GM19395 (cell line): ENCODE data around the gene FAM20B.
"Not testable (repeated sequence)": the region's sequence is repeated elsewhere in the genome, so short reads cannot be mapped to it uniquely, and the experiment has no call there.

Experiments used
- ATAC-seq: cut with Tn5 transposase; IDR thresholded peaks from one replicate; pipeline ENCODE4 v1.9.1; 2021; ENCODE audit warnings: mild to moderate bottlenecking, moderate library complexity; ENCODE audit not compliant: unreplicated experiment

FAM20B gene, protein sequence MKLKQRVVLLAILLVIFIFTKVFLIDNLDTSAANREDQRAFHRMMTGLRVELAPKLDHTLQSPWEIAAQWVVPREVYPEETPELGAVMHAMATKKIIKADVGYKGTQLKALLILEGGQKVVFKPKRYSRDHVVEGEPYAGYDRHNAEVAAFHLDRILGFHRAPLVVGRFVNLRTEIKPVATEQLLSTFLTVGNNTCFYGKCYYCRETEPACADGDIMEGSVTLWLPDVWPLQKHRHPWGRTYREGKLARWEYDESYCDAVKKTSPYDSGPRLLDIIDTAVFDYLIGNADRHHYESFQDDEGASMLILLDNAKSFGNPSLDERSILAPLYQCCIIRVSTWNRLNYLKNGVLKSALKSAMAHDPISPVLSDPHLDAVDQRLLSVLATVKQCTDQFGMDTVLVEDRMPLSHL

GRCh38 chr1:179025125-179025974 lies at the start of gene FAM20B:
Gene FAM20B (plus strand): TSS chr1:179025894. CDS start chr1:179043848, 17,954 bp downstream.
- peak; percentile 81 for ATAC-seq

DNA sequence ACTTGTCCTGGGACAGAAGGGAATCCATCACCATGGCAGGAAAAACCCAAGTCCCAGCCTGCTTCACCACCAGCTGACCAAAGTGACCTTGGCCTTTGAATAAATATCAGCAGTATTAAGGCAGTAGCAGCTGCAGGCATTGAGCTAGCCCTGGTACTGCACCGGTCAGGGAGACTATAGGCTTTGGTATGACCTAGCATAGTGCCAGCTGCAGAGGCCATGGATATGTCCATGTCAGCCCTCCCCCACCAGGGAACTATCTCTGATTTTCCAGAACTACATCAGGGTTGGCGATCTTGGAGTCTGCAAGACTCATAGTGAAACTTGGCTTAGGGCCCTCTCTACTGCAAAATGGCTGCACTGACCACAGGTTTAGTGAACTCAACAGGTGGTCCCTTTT lies 49.2 kb upstream of the FAM20B start:
- no peak for ATAC-seq

GRCh38 chr1:178986204-178986603 lies 39.5 kb upstream of the FAM20B start:
- ATAC-seq = no peak

DNA sequence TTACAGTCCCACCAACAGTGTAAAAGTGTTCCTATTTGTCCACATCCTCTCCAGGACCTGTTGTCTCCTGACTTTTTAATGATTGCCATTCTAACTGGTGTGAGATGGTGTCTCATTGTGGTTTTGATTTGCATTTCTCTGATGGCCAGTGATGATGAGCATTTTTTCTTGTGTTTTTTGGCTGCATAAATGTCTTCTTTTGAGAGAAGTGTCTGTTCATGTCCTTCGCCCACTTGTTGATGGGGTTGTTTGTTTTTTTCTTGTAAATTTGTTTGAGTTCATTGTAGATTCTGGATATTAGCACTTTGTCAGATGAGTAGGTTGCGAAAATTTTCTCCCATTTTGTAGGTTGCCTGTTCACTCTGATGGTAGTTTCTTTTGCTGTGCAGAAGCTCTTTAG lies 37.5 kb upstream of the FAM20B start:
- ATAC-seq = not testable (repeated sequence)

DNA sequence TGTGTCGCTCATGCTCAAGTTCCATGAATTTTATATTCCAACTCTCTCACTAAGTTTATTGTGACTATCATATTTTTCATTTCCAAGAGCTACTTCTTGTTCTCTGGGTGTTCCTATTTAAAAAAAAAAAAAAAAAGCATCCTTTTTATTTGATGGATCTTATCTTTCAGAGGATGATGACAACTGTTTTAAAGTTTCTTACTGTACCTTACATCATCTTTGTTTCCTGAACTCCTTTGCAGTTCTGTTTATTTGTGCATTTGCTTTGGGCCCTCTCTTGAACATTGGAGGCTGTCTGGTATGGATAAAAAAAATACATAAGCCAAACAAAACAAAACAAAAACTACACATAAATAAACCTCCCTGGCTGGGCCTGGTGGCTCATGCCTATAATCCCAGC lies 32.1 kb upstream of the FAM20B start:
- ATAC-seq = no peak

- no peak for ATAC-seq
Observed at GRCh38 chr1:178997428-178997827, 28.3 kb upstream of the FAM20B start.

DNA sequence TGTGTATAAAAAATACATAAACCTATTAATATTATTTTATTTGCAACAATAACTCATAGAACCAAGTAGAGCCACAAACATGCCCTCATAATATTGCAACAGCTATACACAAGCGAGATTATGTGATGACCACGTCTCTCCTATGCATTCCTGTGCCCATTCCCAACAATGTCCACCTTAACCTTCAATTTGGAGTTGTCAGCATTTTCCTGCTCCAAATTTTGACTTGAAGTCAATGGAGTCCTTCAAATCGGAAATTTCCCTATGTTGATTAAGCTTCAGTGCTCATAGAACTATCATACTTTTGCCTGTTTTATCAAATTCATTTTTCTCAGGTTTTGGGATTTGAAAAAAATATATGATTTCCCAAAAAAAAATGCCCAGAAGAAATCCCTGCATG lies 27.4 kb upstream of the FAM20B start:
- no peak for ATAC-seq

DNA sequence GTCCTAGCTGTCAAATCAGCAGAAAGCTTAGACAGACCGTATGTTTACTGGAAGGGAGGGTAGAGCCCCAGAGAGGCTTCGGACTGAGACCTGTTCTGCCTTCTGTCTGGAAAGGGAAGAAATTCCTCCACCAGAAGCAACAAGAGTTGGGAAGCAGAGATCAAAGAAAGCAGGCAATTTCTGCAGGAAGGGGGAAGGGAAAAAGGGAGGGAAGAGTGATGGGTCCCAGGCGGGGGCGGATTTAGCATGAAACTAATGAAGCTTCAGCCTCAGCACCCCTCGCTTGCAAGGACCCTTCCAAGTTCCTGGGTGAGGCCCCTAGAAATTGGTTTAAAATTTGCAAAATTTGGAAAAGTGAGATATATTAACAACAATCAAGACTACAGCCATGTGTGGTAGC lies 26.6 kb upstream of the FAM20B start:
- ATAC-seq = no peak

DNA sequence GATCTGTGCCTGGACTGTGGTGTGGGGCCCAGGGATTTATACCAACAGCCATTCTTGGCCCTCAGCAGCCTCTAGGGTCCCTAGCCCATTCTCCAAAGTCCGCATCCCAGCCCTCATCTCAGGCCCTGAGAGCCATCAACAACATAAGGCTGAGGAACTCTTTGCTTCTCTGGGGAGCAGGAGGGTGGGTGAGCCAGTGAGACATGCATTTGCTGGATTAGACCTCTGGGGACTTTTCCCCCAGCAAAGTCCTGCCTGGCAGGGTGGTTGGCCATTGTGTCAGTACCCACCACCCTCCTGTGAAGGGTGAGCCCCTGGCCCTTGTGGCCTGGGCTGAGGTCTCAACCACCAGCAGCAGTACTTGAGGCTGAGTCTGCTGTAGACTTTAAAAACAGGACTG lies 24.2 kb upstream of the FAM20B start:
- no peak for ATAC-seq

DNA sequence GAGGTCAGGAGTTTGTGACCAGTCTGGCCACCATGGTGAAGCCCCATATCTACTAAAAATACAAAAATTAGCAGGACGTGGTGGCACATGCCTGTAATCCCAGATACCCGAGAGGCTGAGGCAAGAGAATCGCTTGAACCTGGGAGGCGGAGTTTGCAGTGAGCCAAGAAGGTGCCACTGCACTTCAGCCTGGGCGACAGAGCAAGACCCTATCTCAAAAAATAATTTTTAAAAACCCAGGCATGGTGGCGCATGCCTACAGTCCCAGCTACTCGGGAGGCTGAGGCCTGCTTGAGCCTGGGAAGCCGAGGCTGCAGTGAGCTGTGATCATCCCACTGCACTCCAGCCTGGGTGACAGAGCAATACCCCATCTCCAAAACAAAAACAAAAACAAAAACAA lies 23.6 kb upstream of the FAM20B start:
- not testable (repeated sequence) for ATAC-seq

GRCh38 chr1:179002552-179003345 lies 22.9 kb upstream of the FAM20B start:
- ATAC-seq = peak; percentile 87

GRCh38 chr1:179003512-179004066 lies 22.1 kb upstream of the FAM20B start:
- no peak for ATAC-seq

GRCh38 chr1:179007233-179007632 lies 18.5 kb upstream of the FAM20B start:
- ATAC-seq = no peak

DNA sequence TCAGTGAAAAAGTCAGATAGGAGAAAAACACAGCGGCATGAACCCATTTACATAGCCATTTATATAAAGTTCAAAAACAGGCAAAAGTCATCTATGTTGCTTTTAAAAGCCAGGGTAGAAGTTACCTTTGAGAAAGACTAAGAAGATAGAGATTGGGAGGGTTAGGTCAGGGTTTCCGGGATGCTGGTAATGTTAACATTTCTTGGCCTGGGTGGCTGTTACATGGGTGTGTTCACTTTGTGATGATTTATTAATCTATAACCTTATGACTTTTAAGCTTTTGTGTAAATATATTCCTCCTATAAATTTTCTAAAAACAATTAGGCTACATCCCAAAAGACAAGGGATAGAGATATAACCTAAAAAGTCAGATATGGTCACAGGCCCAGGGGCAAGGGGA lies 15.0 kb upstream of the FAM20B start:
- ATAC-seq = no peak

DNA sequence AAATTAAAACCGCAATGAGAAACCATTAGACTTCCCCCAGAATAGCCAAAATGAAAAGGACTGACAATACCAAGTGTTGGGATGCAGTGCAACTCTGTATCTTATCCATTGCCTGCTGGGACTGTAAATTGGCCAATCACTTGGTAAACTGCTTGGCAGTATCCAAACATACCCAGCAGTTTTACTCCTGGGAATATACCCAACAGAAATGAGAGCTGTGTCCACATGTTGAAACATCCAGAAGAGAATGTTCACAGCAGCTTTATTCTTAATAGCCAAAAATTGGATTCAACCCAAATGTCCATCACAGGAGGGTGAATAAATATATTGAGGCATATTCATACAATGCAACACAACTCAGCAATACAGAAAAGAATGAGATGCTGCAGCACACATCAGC lies 13.7 kb upstream of the FAM20B start:
- no peak for ATAC-seq

GRCh38 chr1:179014123-179014522 lies 11.6 kb upstream of the FAM20B start:
- no peak for ATAC-seq

- ATAC-seq = no peak
Observed at GRCh38 chr1:179015396-179015795, 10.3 kb upstream of the FAM20B start.

GRCh38 chr1:179016706-179017382 lies 8.8 kb upstream of the FAM20B start:
- no peak for ATAC-seq

GRCh38 chr1:179017383-179018326 lies 8.0 kb upstream of the FAM20B start:
- ATAC-seq = no peak
